BLaER1 treated with 17β-estradiol and CSF1 and Interleukin-3, amounts not matched to agents 10 nM and 100 nM (cell line): ENCODE data around the gene GPATCH3.
A peak's percentile ranks its signal among the peaks of the same experiment; 100 is the strongest.

Experiments used
- H3K27ac ChIP-seq, 11 experiments: shearing (Covaris generic); formaldehyde crosslinking; 2 replicates each; pipeline ENCODE4 v1.8.1; 2022
- H3K27me3 ChIP-seq, 11 experiments: shearing (Covaris generic); formaldehyde crosslinking; 2 replicates each; pipeline ENCODE4 v1.8.1; 2022
- H3K36me3 ChIP-seq, 11 experiments: shearing (Covaris generic); formaldehyde crosslinking; 2 replicates each; pipeline ENCODE4 v1.8.1; 2022
- H3K4me1 ChIP-seq, 10 experiments: shearing (Covaris generic); formaldehyde crosslinking; 2 replicates each; pipeline ENCODE4 v1.8.1; 2022
- H3K4me2 ChIP-seq, 11 experiments: shearing (Covaris generic); formaldehyde crosslinking; 2 replicates each; pipeline ENCODE4 v1.8.1; 2022
- H3K4me3 ChIP-seq, 10 experiments: shearing (Covaris generic); formaldehyde crosslinking; 2 replicates each; pipeline ENCODE4 v1.8.1; 2022
- H3K9ac ChIP-seq, 11 experiments: shearing (Covaris generic); formaldehyde crosslinking; 2 replicates each; pipeline ENCODE4 v1.8.1; 2022
- H3K9me3 ChIP-seq, 11 experiments: shearing (Covaris generic); formaldehyde crosslinking; replicated peaks in 1 of 11; 2 replicates each; pipeline ENCODE4 v1.8.1; 2022
- H4K20me1 ChIP-seq, 11 experiments: shearing (Covaris generic); formaldehyde crosslinking; 2 replicates each; pipeline ENCODE4 v1.8.1; 2022
- Cebpa-rat ChIP-seq, 11 experiments: shearing (Covaris generic); IDR thresholded peaks; 2 replicates each; pipeline ENCODE4 v1.8.1; 2022

GPATCH3 gene

DNA sequence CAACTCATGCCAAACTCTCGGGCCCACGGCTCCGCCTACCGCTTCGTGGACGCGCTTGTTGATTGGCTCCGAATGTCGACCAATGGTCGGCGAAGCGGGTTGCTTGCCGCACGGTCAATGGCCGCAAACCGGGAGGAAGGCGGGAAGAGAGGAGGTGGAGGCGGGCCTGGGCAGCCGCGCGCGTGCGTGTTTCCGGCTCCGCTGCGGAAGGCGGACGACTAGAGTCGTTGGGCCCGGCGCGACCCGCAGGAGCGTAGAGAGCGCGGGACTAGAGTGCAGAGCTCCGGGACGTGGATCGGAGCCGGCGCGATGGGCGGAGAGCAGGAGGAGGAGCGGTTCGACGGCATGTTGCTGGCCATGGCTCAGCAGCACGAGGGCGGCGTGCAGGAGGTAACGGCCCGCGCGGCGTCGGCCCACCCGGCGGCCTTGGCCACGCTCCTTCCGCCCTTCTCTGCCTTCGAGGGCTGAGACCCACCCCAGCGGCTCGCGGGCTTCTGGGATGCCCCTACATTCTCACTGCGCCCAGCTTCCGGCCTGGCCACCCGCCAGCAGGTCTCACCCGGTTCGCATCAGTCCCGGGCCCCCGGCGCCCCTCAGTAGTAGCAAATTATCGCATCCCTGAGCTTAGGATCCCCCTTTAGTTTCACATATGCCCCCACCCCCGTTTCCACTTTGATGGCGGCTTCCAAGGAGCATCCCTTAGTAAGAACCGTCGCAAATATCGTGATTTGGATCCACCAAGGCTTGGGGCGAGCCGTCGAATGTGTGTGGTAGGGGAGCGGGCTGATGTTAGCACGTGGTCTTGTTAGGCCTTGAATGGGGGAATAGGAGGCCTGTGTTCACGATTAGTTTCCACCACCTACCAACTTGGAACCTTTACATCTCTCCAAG is 21.5 kb upstream of the GPATCH3 start, which contains the start of gene NUDC:
Gene NUDC (plus strand): TSS at position 204 of the 891 bp plus-strand sequence. CDS start 106 bp downstream, at position 310.
- Histone ChIP-seq H3K27me3 (no peaks in the 10 kb centered on the region), H3K9me3 (no peaks in the 10 kb centered on the region), H3K4me3 (peak within 1 kb of the TSS; percentile 81 to 99 (median 92)), H3K36me3 (peaks cover 32 to 45% (median 40%) of the 10 kb centered on the region in 11 experiments), H3K27ac (peak within 1 kb of the TSS; percentile 84 to 94 (median 93)), H3K9ac (peak within 1 kb of the TSS; percentile 86 to 98 (median 95)), H3K4me2 (peak within 1 kb of the TSS; percentile 84 to 98 (median 93)), H3K4me1 (peaks cover 20 to 27% (median 24%) of the 10 kb centered on the region in 10 experiments), H4K20me1 (peaks cover 3 to 46% (median 39%) of the 10 kb centered on the region in 11 experiments; a peak in 18 of 22 replicates)
- no peak for TF ChIP-seq Cebpa-rat (IDR thresholded peaks at IDR 0.05)

DNA sequence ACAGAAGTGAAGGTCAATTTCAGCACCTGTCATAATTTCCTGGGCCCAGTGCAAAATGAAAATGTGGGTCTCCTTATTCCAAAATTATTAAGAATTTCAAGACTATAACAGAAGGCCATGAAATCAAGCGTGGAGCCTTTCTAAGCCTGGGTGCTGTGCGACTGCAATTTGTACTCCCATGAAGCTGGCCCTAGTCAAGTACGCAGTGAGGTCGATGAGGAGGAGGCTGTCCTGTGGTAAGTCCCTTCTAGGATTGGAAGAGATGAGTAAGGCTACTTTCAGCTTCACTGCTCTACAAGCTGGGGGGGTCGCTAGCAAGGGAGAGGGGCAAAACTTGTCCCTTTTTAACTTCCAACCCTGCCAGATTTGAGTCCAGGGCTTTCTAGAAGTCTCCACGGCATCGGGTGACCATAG is 20.9 kb upstream of the GPATCH3 start:
- no peak for TF ChIP-seq Cebpa-rat (IDR thresholded peaks at IDR 0.05)
- peaks cover 20 to 27% (median 24%) of the 10 kb centered on the region in 10 experiments for H3K4me1 ChIP-seq
- peak overlapping the region; percentile 86 to 98 (median 95); a peak in 14 of 22 replicates for H3K9ac ChIP-seq
- no peaks in the 10 kb centered on the region for H3K9me3 ChIP-seq
- peak overlapping the region; percentile 81 to 99 (median 92); a peak in 19 of 20 replicates for H3K4me3 ChIP-seq
- H3K27ac ChIP-seq, result peak overlapping the region in 8 of 11 experiments; percentile 10 to 94 (median 90); a peak in 10 of 22 replicates
- no peaks in the 10 kb centered on the region for H3K27me3 ChIP-seq
- peak overlapping the region; percentile 58 to 97 (median 78) for H3K4me2 ChIP-seq
- H3K36me3 ChIP-seq, result peaks cover 25 to 39% (median 34%) of the 10 kb centered on the region in 11 experiments
- peaks cover 3 to 40% (median 32%) of the 10 kb centered on the region in 11 experiments; a peak in 18 of 22 replicates for H4K20me1 ChIP-seq

DNA sequence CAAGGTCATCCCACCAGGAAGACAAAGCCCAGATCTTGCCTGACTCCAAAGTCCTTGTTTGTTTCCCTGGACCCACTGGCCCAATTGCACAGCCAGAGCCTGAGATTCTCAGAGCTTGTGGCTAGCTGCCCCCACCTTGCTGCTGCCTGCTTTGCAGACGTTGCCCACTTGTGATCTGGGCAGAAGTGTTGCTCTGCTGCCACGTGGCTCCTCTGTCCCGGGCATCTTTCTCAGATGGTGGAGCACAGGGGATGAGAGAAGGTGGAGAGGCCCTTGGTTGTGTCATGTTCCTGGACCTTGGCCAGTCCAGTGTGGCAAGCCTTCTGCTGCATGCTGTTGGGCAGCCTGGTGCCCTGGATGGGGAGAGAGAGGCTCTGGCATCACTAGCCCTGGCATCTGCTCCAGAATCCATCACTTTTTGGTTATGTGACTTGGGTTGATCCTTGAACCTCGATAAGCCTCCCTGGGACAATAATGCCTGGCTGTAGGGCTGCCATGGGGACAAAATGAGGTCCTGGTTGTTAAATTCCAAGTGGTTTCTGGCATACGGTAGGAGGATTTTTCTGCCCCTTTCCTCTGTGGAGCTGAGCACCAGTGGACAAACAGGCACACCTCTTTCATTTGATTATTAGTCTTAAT is 15.1 kb upstream of the GPATCH3 start:
- Histone ChIP-seq H3K36me3 (no peaks in the 10 kb centered on the region), H3K4me3 (no peak overlapping the region), H3K4me2 (no peak overlapping the region), H4K20me1 (no peaks in the 10 kb centered on the region), H3K27me3 (no peaks in the 10 kb centered on the region), H3K9ac (no peak overlapping the region), H3K4me1 (no peaks in the 10 kb centered on the region), H3K27ac (no peak overlapping the region), H3K9me3 (no peaks in the 10 kb centered on the region)
- no peak for TF ChIP-seq Cebpa-rat (IDR thresholded peaks at IDR 0.05)

DNA sequence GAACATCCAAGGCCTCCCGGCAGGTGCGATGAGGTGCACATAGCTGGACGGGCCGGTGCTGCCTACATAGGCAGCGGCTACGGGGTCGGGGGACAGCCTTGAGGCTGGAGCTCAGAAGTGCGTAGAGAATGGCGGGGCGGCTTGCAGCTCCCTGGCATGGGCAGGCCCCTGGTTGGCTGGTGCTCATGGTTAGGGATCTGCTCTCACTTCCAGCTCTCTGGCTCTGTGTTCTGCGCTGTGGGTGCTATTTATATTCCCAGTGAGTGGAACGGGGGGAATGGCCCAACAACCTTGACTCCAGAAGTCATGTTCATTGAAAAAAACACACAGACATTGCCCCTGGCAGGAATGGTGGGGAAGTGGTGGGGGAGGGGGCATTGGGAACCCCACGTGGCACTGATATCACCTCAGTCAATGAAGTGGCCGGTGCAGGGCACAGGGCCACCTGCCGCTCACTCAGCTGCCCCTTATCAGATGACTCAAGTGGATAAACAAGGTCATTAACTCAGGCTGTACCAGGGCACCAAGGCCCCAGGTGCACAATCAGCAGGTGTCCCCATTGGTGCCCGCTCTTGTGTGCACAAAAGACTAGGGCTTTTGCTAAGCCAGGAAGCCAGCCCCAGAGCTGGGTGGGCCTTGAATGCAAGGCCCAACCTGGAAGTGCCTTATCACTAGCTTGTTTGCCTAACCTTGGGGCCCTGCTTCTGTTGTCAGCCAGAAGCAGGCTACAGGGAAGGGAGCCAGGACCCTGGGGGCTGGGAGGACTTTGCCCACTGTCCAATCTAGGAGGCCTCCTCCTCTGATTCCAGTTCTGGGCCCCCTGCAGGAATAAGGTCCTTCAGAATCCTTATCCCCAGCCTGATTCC is 13.7 kb upstream of the GPATCH3 start, which contains the start of gene NR0B2:
Gene NR0B2 (minus strand): TSS at position 222 of the 866 bp plus-strand sequence. CDS start 35 bp downstream, at position 187.
- Histone ChIP-seq H3K27ac (no peak within 1 kb of the TSS), H4K20me1 (no peaks in the 10 kb centered on the region), H3K27me3 (no peaks in the 10 kb centered on the region), H3K36me3 (no peaks in the 10 kb centered on the region), H3K4me1 (no peaks in the 10 kb centered on the region), H3K9me3 (no peaks in the 10 kb centered on the region), H3K4me3 (no peak within 1 kb of the TSS), H3K9ac (no peak within 1 kb of the TSS), H3K4me2 (no peak within 1 kb of the TSS)
- no peak for TF ChIP-seq Cebpa-rat (IDR thresholded peaks at IDR 0.05)

DNA sequence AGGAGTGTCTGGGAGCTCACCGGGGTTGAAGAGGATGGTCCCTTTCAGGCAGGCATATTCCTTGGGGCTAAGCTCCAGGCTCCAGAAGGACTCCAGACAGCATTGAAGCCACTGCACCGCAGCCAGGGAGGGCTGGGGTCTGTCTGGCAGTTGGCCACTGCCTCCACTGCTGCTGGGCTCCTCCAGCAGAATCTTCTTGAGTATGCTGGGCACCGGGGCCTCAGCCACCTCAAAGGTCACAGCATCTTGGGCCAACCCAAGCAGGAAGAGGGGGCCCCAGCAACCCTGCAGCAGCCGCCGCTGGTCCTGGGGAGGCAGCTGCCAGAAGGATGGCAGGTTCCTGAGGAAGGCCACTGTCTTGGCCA is 13.1 kb upstream of the GPATCH3 start:
- Histone ChIP-seq H3K9ac (no peak overlapping the region), H3K4me2 (no peak overlapping the region), H3K36me3 (no peaks in the 10 kb centered on the region), H3K9me3 (no peaks in the 10 kb centered on the region), H3K4me1 (no peaks in the 10 kb centered on the region), H4K20me1 (no peaks in the 10 kb centered on the region), H3K4me3 (no peak overlapping the region), H3K27me3 (no peaks in the 10 kb centered on the region), H3K27ac (no peak overlapping the region)
- TF ChIP-seq Cebpa-rat (IDR thresholded peaks at IDR 0.05), result no peak

DNA sequence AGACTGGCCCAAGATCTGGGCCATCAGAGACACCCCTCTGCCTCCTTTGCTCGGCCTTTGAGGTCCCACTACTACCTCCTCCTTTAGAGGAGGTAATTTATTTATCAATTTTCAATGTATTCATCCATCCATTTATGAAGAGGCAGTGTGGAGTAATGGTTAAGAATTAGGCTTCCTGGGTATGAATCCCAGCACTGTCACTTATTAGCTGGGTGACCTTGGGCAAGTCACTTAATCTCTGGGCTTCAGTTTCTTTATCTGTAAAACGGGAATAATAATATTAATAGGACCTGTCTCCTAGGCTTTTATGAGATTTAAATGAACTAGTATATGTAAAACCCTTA is 11.9 kb upstream of the GPATCH3 start:
- H4K20me1 ChIP-seq, result no peaks in the 10 kb centered on the region
- H3K4me1 ChIP-seq, result peaks cover 0 to under 1% (median 0%) of the 10 kb centered on the region in 10 experiments; a peak in 2 of 20 replicates
- H3K36me3 ChIP-seq, result no peaks in the 10 kb centered on the region
- H3K27ac ChIP-seq, result no peak overlapping the region
- H3K4me3 ChIP-seq, result no peak overlapping the region
- no peak for TF ChIP-seq Cebpa-rat (IDR thresholded peaks at IDR 0.05)
- H3K27me3 ChIP-seq, result no peaks in the 10 kb centered on the region
- no peak overlapping the region for H3K4me2 ChIP-seq
- H3K9me3 ChIP-seq, result no peaks in the 10 kb centered on the region
- H3K9ac ChIP-seq, result no peak overlapping the region

DNA sequence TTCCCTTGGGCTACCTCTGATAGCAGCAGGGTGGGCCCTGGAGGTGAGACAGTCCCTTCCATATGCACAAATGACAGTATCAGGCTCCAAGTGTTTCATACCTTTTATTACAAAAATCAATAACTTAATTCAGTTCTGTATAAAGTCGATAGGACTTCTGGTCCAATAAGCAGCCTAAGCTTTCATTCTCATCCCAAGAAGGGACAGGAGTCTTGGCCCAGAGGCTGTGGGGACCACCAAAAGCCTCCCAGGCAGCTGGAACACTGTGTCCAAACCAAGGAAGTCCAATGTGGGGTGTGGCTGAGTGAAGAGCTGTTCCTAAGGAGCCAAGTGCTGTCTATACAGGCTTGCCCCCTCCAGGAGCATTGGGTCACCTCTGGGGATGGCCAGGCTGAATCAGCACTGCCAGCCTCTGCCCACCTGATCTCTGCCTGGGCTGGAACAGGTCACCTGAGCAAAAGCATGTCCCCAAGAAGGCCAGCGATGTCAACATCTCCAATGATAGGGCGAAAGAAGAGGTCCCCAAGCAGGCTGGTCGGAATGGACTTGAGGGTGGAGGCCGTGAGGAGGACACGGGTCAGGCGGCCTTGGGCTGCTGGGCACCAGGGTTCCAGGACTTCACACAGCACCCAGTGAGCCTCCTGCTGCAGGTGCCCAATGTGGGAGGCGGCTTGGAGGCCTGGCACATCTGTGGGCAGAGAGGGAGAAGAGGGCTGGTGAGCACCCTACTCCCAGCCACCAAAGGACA is 11.3 kb upstream of the GPATCH3 start:
- Histone ChIP-seq H3K4me2 (no peak overlapping the region), H3K36me3 (no peaks in the 10 kb centered on the region), H3K9me3 (no peaks in the 10 kb centered on the region), H3K4me3 (no peak overlapping the region), H3K27ac (no peak overlapping the region), H3K9ac (no peak overlapping the region), H3K4me1 (peaks cover 0 to 4% (median 0%) of the 10 kb centered on the region in 10 experiments; a peak in 2 of 20 replicates), H3K27me3 (no peaks in the 10 kb centered on the region), H4K20me1 (no peaks in the 10 kb centered on the region)
- no peak for TF ChIP-seq Cebpa-rat (IDR thresholded peaks at IDR 0.05)
